Stimulated activated CD4-positive, alpha-beta T cell treated with anti-CD3 and anti-CD28 coated beads, TNF-alpha, amount 100 ng/mL, for 24 hours (primary cell): ENCODE data around the gene DCTN5.
A peak's percentile ranks its signal among the peaks of the same experiment; 100 is the strongest.

Source experiments
- DNase-seq, 3 experiments: peaks; one replicate each; pipeline ENCODE4 v3.0.0-alpha.2; 2020; ENCODE audit warnings: low read depth in 3 of 3

Gene DCTN5

GRCh38 chr16:23663918-23664317, 22.7 kb downstream of the DCTN5 start:
- no peak for DNase-seq

GRCh38 chr16:23666571-23667354, 25.5 kb downstream of the DCTN5 start:
- no peak for DNase-seq

GRCh38 chr16:23667355-23667659, 26.0 kb downstream of the DCTN5 start:
- no peak for DNase-seq

GRCh38 chr16:23668225-23668624, 27.0 kb downstream of the DCTN5 start:
- no peak for DNase-seq

GRCh38 chr16:23668873-23669272, 27.6 kb downstream of the DCTN5 start:
- no peak for DNase-seq

GRCh38 chr16:23670137-23670776, 29.0 kb downstream of the DCTN5 start:
- peak in 2 of 3 experiments; percentile 36 to 53 for DNase-seq

- no peak for DNase-seq
Measured at GRCh38 chr16:23673971-23674614, 32.8 kb downstream of the DCTN5 start.

- DNase-seq = no peak
Measured at GRCh38 chr16:23676924-23677480, 35.7 kb downstream of the DCTN5 start.

- DNase-seq = peak; percentile 46 to 83 (median 65)
Measured at GRCh38 chr16:23678430-23679273, 37.4 kb downstream of the DCTN5 start, which contains the start of gene PLK1. PLK1 (plus strand) TSS chr16:23678889; CDS start chr16:23678933, 44 bp downstream.

- peak in 1 of 3 experiments; percentile 25 for DNase-seq
Measured at GRCh38 chr16:23679274-23679985, 38.2 kb downstream of the DCTN5 start.

GRCh38 chr16:23679986-23680336, 38.7 kb downstream of the DCTN5 start:
- DNase-seq = no peak

GRCh38 chr16:23682181-23682580, 40.9 kb downstream of the DCTN5 start:
- no peak for DNase-seq

GRCh38 chr16:23683487-23683886, 42.2 kb downstream of the DCTN5 start:
- no peak for DNase-seq

GRCh38 chr16:23687034-23687808, 46.0 kb downstream of the DCTN5 start:
- no peak for DNase-seq

- no peak for DNase-seq
Measured at GRCh38 chr16:23689442-23690187, 48.3 kb downstream of the DCTN5 start.

GRCh38 chr16:23690771-23691482, 49.7 kb downstream of the DCTN5 start:
- DNase-seq = no peak

GRCh38 chr16:23691483-23692189, 50.4 kb downstream of the DCTN5 start:
- DNase-seq = no peak

- no peak for DNase-seq
Measured at GRCh38 chr16:23692190-23692837, 51.0 kb downstream of the DCTN5 start.
